ENCODE results near the gene CADPS2.

- TF ChIP-seq, protein P1, sequence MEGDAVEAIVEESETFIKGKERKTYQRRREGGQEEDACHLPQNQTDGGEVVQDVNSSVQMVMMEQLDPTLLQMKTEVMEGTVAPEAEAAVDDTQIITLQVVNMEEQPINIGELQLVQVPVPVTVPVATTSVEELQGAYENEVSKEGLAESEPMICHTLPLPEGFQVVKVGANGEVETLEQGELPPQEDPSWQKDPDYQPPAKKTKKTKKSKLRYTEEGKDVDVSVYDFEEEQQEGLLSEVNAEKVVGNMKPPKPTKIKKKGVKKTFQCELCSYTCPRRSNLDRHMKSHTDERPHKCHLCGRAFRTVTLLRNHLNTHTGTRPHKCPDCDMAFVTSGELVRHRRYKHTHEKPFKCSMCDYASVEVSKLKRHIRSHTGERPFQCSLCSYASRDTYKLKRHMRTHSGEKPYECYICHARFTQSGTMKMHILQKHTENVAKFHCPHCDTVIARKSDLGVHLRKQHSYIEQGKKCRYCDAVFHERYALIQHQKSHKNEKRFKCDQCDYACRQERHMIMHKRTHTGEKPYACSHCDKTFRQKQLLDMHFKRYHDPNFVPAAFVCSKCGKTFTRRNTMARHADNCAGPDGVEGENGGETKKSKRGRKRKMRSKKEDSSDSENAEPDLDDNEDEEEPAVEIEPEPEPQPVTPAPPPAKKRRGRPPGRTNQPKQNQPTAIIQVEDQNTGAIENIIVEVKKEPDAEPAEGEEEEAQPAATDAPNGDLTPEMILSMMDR (IDR thresholded peaks at IDR 0.05), result no peak
- TF ChIP-seq POLR2A (IDR thresholded peaks at IDR 0.05), result no peak
Observed at GRCh38 chr7:122632238-122632637, 254.0 kb downstream of the CADPS2 start.

Measured in body of pancreas (tissue), 4 donors.